K562 (cell line): Measurements from ENCODE around the gene EVC. TPM values are rescaled to one million over a fixed set of nuclear protein-coding genes. Genes with fewer than 3 reads are reported as not detected.

Experiments
- ATAC-seq: fragments of 200-7000 bp; cut with Tn5 transposase; 3 replicates; pipeline ENCODE4 v1.9.1; 2020; ENCODE audit warnings: moderate library complexity
- BruUV-seq: library from RNA; stranded (reverse); fragments of 400-500 nt; replicated peaks from 2 replicates; lab custom pipeline; 2021; lab: Mats Ljungman, UMichigan
- CTCF ChIA-PET: fragments of 300-600 bp; formaldehyde crosslinking; extraction: SDS; loops from one replicate; lab custom pipeline; 2021; ENCODE audit warnings: low intra/inter-chr PET ratio; lab: Yijun Ruan, JAX
- POLR2A ChIA-PET: fragments of 300-600, 350-650 bp; sonication (Branson Sonifier 250); formaldehyde crosslinking; extraction: SDS; loops from one replicate; lab custom pipeline; 2021; ENCODE audit warnings: antibody characterized with exemption, inconsistent platforms; lab: Yijun Ruan, JAX
- DNase-seq, 4 experiments: peaks; one replicate each; pipeline versions ENCODE4 v3.0.0 to v3.0.0-alpha.2; 2011 to 2018; ENCODE audit warnings: low spot score in 3 of 4, mixed read lengths in 3 of 4; ENCODE audit errors: extremely low read depth in 1 of 4
- FAIRE-seq: peaks from 2 replicates; lab custom pipeline; 2011; peaks lifted over from hg19 to GRCh38; lab: Jason Lieb, UNC
- H2AFZ ChIP-seq: 2 replicates; pipeline ENCODE4 v1.6.0; 2011; ENCODE audit warnings: low read depth, low read length, control low read depth, inconsistent platforms
- H3K27ac ChIP-seq: fragments of 200-600 bp; 3 replicates; pipeline ENCODE4 v1.8.0; 2011; ENCODE audit warnings: low read depth, mild to moderate bottlenecking, control low read depth, inconsistent platforms, low read length, moderate library complexity, mixed read lengths; ENCODE audit errors: extremely low read depth
- H3K27me3 ChIP-seq, 2 experiments: fragments of 300-600 bp in 1 of 2; 2 replicates in 1 of 2; 3 replicates in 1 of 2; pipeline versions ENCODE4 v1.6.0 to v1.8.0; 2011; ENCODE audit warnings: inconsistent platforms in 2 of 2, low read length in 2 of 2, mild to moderate bottlenecking in 1 of 2, mixed read lengths in 1 of 2, moderate library complexity in 1 of 2; ENCODE audit not compliant: control insufficient read depth in 2 of 2, insufficient read depth in 2 of 2
- H3K36me3 ChIP-seq: fragments of 300-600 bp; 3 replicates; pipeline ENCODE4 v1.8.0; 2011; ENCODE audit warnings: mild to moderate bottlenecking, low read length, inconsistent platforms; ENCODE audit not compliant: control insufficient read depth, insufficient read depth
- H3K4me1 ChIP-seq, 2 experiments: fragments of 200-600 bp in 1 of 2; replicated peaks in 1 of 2; 2 replicates in 1 of 2; 3 replicates in 1 of 2; pipeline versions ENCODE4 v1.5.1 to v1.8.0; 2011; ENCODE audit warnings: inconsistent platforms in 2 of 2, low read length in 2 of 2, mild to moderate bottlenecking in 1 of 2, mixed read lengths in 1 of 2, moderate library complexity in 1 of 2; ENCODE audit not compliant: control insufficient read depth in 2 of 2, insufficient read depth in 2 of 2
- H3K4me2 ChIP-seq: 2 replicates; pipeline ENCODE4 v1.6.1; 2011; ENCODE audit warnings: low read length, control low read depth, inconsistent platforms, mixed read lengths; ENCODE audit not compliant: insufficient read depth
- H3K4me3 ChIP-seq: fragments of 200-600 bp; sonication (generic), shearing (Covaris generic); 2 replicates; pipeline ENCODE4 v1.5.1; 2016; ENCODE audit warnings: control low read depth, inconsistent platforms
- H3K79me2 ChIP-seq: fragments of 200-600 bp; 3 replicates; pipeline ENCODE4 v1.8.0; 2011; ENCODE audit warnings: low read length, inconsistent platforms; ENCODE audit not compliant: control insufficient read depth, insufficient read depth
- H3K9ac ChIP-seq, 2 experiments: 2 replicates each; pipeline versions ENCODE4 v1.6.0 to v1.6.1; 2011; ENCODE audit warnings: low read depth in 2 of 2, low read length in 2 of 2, control low read depth in 1 of 2, inconsistent platforms in 1 of 2, mild to moderate bottlenecking in 1 of 2, mixed read lengths in 1 of 2; ENCODE audit not compliant: insufficient read depth in 1 of 2
- H3K9me1 ChIP-seq: one replicate; pipeline ENCODE4 v1.6.0; 2011; ENCODE audit warnings: inconsistent platforms, mild to moderate bottlenecking, low read length, moderate library complexity; ENCODE audit not compliant: control insufficient read depth, insufficient read depth
- H3K9me3 ChIP-seq: replicated peaks from 2 replicates; pipeline ENCODE4 v1.5.1; 2011; ENCODE audit warnings: low read depth, low read length, inconsistent platforms; ENCODE audit not compliant: control insufficient read depth, insufficient read depth
- H4K20me1 ChIP-seq: replicated peaks from 2 replicates; pipeline ENCODE4 v1.6.1; 2011; ENCODE audit warnings: low read length, inconsistent platforms, mixed read lengths; ENCODE audit not compliant: control insufficient read depth, insufficient read depth
- ATF3 ChIP-seq, 2 experiments: fragments of 450-650 bp in 1 of 2; sonication (generic) in 1 of 2; formaldehyde crosslinking in 1 of 2; IDR thresholded peaks in 1 of 2; conservative IDR thresholded peaks in 1 of 2; 2 replicates each; pipeline versions ENCODE4 v1.6.1 to v1.8.1; 2016 to 2023; ENCODE audit warnings: mild to moderate bottlenecking in 2 of 2, moderate library complexity in 2 of 2, inconsistent platforms in 1 of 2, missing genetic modification reagents in 1 of 2
- CREB3L1 ChIP-seq: fragments of 450-650 bp; IDR thresholded peaks from 2 replicates; pipeline ENCODE4 v1.6.1; 2014; ENCODE audit warnings: low read depth, mild to moderate bottlenecking, moderate library complexity, borderline replicate concordance
- ELF2 ChIP-seq: fragments of 250-450 bp; sonication (Bioruptor Pico); IDR thresholded peaks from 2 replicates; pipeline ENCODE4 v1.5.0; 2021; ENCODE audit warnings: mild to moderate bottlenecking
- HDAC1 ChIP-seq, 2 experiments: fragments of 450-650 bp; IDR thresholded peaks; 2 replicates each; pipeline ENCODE4 v1.6.1; 2016 to 2017; ENCODE audit warnings: inconsistent platforms in 1 of 2, mild to moderate bottlenecking in 1 of 2, moderate library complexity in 1 of 2
- NCOA1 ChIP-seq: fragments of 450-650 bp; IDR thresholded peaks from 2 replicates; pipeline ENCODE4 v1.6.1; 2016; ENCODE audit warnings: low read depth
- NEUROD1 ChIP-seq: fragments of 150-350 bp; IDR thresholded peaks from 2 replicates; pipeline ENCODE4 v1.6.1; 2014; ENCODE audit warnings: borderline replicate concordance, low read length, low read depth; ENCODE audit not compliant: partially characterized antibody
- PCBP2 ChIP-seq: fragments of 200-400 bp; formaldehyde crosslinking; IDR thresholded peaks from 2 replicates; pipeline ENCODE4 v1.6.1; 2018; ENCODE audit warnings: low read length, low read depth, mild to moderate bottlenecking, moderate library complexity; ENCODE audit not compliant: poor library complexity, severe bottlenecking
- POLR2AphosphoS5 ChIP-seq: IDR thresholded peaks from 2 replicates; pipeline ENCODE4 v1.6.1; 2011; ENCODE audit warnings: mild to moderate bottlenecking, low read depth, low read length, moderate library complexity; ENCODE audit not compliant: control insufficient read depth, insufficient read depth
- RBM17 ChIP-seq: fragments of 200-400 bp; formaldehyde crosslinking; IDR thresholded peaks from 2 replicates; pipeline ENCODE4 v1.6.1; 2017; ENCODE audit warnings: low read depth, mild to moderate bottlenecking, low read length, borderline replicate concordance
- TSHZ1 ChIP-seq: fragments of 250-450 bp; sonication (Bioruptor Pico); IDR thresholded peaks from 2 replicates; pipeline ENCODE4 v1.4.0; 2020; ENCODE audit warnings: mild to moderate bottlenecking, moderate library complexity
- ZNF175 ChIP-seq: fragments of 200-800 bp; sonication (Bioruptor generic); IDR thresholded peaks from 2 replicates; pipeline ENCODE4 v1.6.1; 2016; ENCODE audit warnings: low read depth, mild to moderate bottlenecking, missing genetic modification characterization, missing compliant biosample characterization
- ZNF408 ChIP-seq: fragments of 250-450 bp; sonication (Bioruptor Pico); IDR thresholded peaks from 2 replicates; pipeline ENCODE4 v1.4.0; 2020; ENCODE audit warnings: low read depth, mild to moderate bottlenecking, moderate library complexity
- WGBS: fragments of 100-300 bp; shearing (Covaris generic); methylation state at CpG from one replicate; pipeline ENCODE4 v1.1.6; 2016; ENCODE audit warnings: low coverage, mixed read lengths; ENCODE audit not compliant: insufficient coverage; ENCODE audit errors: missing lambda C conversion rate; 5-methylcytosine and 5-hydroxymethylcytosine counted together
- in situ Hi-C: fragments of 300-500 bp; cut with MboI; formaldehyde crosslinking; loops from 4 replicates; pipeline ENCODE4 v1.15.0; 2018; ENCODE audit warnings: inconsistent platforms, mixed read lengths
- intact Hi-C: fragments of 100-400 bp; cut with micrococcal nuclease; formaldehyde crosslinking; loops from 2 replicates; pipeline ENCODE4 v1.14.2; 2022
- polyA plus RNA-seq, 8 experiments: library from polyadenylated mRNA; depleted of rRNA in 4 of 8; stranded (reverse) in 5 of 8; unstranded in 3 of 8; fragments of >200 nt; fragmentation: Nextera tagmentation in 2 of 8; fragmentation: Illumina TruSeq in 1 of 8; extraction: Ambion mirVana in 2 of 8; extraction: Trizol in 1 of 8; gene quantifications; 2 replicates each; pipeline versions ENCODE4 v1.2.1 to v1.2.3, GENCODE V29; 2011 to 2014; ENCODE audit warnings: inconsistent platforms in 1 of 8, missing spikeins in 1 of 8
- total RNA-seq, 7 experiments: library from RNA; depleted of rRNA in 6 of 7; stranded (reverse); fragments of >200 nt in 6 of 7; fragmentation: Illumina TruSeq in 2 of 7; extraction: Trizol in 2 of 7; gene quantifications; 2 replicates each; pipeline versions ENCODE4 v1.2.1 to v1.2.3, GENCODE V29; 2011 to 2021; ENCODE audit warnings: low replicate concordance in 1 of 7

The EVC gene
- total and polyA plus RNA-seq, 9 of the 15 experiments (the other 6 are each of a cell fraction or from before 2014, with no cell fraction given), result 0.03 to 3.2 (median 1.1) TPM

GRCh38 chr4:5757091-5757490 is 46.1 kb downstream of the EVC start (continued):
- TF ChIP-seq ZNF175 (CRISPR knock-in tag) (no peak), RBM17 (no peak), PCBP2 (no peak), POLR2AphosphoS5 (no peak), ZNF408 (CRISPR knock-in tag) (no peak)
- TF ChIP-seq, all 486 proteins: peak for 3

GRCh38 chr4:5757536-5757935 is 46.5 kb downstream of the EVC start:
- no peak for DNase-seq
- no peak overlapping the region for H3K27ac ChIP-seq
- POLR2A ChIA-PET, result interaction anchor here (0.7 kb wide), 1 partner anchor 363 kb away, joined by 3 read pairs; no protein-coding TSS in a partner anchor
- no peaks in the 10 kb centered on the region for H3K79me2 ChIP-seq
- intact Hi-C loops (no loop called here), in situ Hi-C loops (no loop called here)
- TF ChIP-seq HDAC1 (IDR thresholded peaks at IDR 0.05) (no peak), TSHZ1 (CRISPR knock-in tag) (no peak), CREB3L1 (no peak), NCOA1 (no peak), ATF3 (IDR thresholded peaks at IDR 0.05) (peak; percentile 22), ATF3 (CRISPR knock-in tag; conservative IDR thresholded peaks at IDR 0.05) (no peak), NEUROD1 (no peak), ELF2 (no peak)
- 20% methylated on average over 3 of the region's 4 CpGs for WGBS
- CTCF ChIA-PET, result no interaction called here
- ATAC-seq, result no peak
- H3K4me1 ChIP-seq, result peaks cover 0 to 7% of the 10 kb centered on the region in 2 experiments; a peak in 2 of 5 replicates
- no peak overlapping the region for H2AFZ ChIP-seq
- H4K20me1 ChIP-seq, result no peaks in the 10 kb centered on the region; the same call in 1 of the 2 replicates
- no peak for FAIRE-seq
- no peak overlapping the region for H3K4me3 ChIP-seq
- H3K9me3 ChIP-seq, result no peaks in the 10 kb centered on the region
- no peaks in the 10 kb centered on the region for H3K9me1 ChIP-seq
- no peaks in the 10 kb centered on the region for H3K36me3 ChIP-seq
- no TSS peak for BruUV-seq
- peaks cover 0 to 10% of the 10 kb centered on the region in 2 experiments; a peak in 1 of 5 replicates for H3K27me3 ChIP-seq
- H3K4me2 ChIP-seq, result no peak overlapping the region
- no peak overlapping the region for H3K9ac ChIP-seq
